GM12864 (cell line): ENCODE measurements around the gene KCNMA1.

Source experiments
- DNase-seq: peaks from one replicate; pipeline ENCODE4 v3.0.0-alpha.2; 2011; ENCODE audit warnings: low read depth
- H3K4me3 ChIP-seq: 2 replicates; pipeline ENCODE4 v1.5.1; 2011; ENCODE audit warnings: mild to moderate bottlenecking, low read depth, low read length, control low read depth
- CTCF ChIP-seq: IDR thresholded peaks from 2 replicates; pipeline ENCODE4 v1.5.1; 2011; ENCODE audit warnings: low read depth, mild to moderate bottlenecking, moderate library complexity, low read length, control low read depth, inconsistent platforms; ENCODE audit errors: missing control alignments

The KCNMA1 gene

GRCh38 chr10:77317221-77317620, 320.4 kb downstream of the KCNMA1 start:
- H3K4me3 ChIP-seq: no peak overlapping the region
- TF ChIP-seq CTCF: no peak
- no peak for DNase-seq

- TF ChIP-seq CTCF: no peak
Observed at GRCh38 chr10:77315496-77316129, 322.0 kb downstream of the KCNMA1 start.

GRCh38 chr10:77313066-77313750, 324.4 kb downstream of the KCNMA1 start:
- TF ChIP-seq CTCF: no peak
- H3K4me3 ChIP-seq: no peak overlapping the region
- DNase-seq: no peak

More at GRCh38 chr10:77315496-77316129, 322.0 kb downstream of the KCNMA1 start:
- no peak overlapping the region for H3K4me3 ChIP-seq
- no peak for DNase-seq

GRCh38 chr10:77311186-77311585, 326.4 kb downstream of the KCNMA1 start:
- no peak for TF ChIP-seq CTCF
- H3K4me3 ChIP-seq: no peak overlapping the region
- DNase-seq: no peak

- no peak for DNase-seq
- no peak overlapping the region for H3K4me3 ChIP-seq
- TF ChIP-seq CTCF: no peak
Observed at GRCh38 chr10:77310288-77310840, 327.2 kb downstream of the KCNMA1 start.

GRCh38 chr10:77309509-77309908, 328.1 kb downstream of the KCNMA1 start:
- DNase-seq: no peak
- no peak for TF ChIP-seq CTCF
- no peak overlapping the region for H3K4me3 ChIP-seq
